Activated CD4-positive, alpha-beta T cell treated with anti-CD3 and anti-CD28 coated beads for 24 hours (primary cell): ENCODE measurements around the gene DCK.

Source experiments
- DNase-seq, 2 donors: peaks; one replicate each; pipeline ENCODE4 v3.0.0-alpha.2; 2020; ENCODE audit warnings: low read depth in 2 of 2

The DCK gene

DNA sequence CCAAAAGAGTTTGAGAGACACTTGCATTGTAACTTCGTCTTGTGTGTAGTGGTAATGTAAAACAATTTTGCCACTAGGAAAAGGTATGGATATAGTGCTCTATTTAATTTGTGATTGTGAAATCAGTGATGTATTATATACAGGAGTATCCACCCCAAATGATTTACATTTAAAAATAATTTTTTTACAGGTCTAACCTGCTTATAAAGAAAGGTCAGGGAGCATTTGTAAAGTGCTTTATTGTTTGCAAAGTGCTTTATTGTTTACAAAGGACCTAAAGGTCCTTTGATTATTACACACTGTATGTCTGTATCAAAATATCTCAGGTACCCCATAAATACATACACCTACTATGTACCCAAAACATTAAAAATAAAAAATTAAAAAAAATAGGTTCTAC, 70.3 kb downstream of the DCK start:
- DNase-seq = no peak

DNA sequence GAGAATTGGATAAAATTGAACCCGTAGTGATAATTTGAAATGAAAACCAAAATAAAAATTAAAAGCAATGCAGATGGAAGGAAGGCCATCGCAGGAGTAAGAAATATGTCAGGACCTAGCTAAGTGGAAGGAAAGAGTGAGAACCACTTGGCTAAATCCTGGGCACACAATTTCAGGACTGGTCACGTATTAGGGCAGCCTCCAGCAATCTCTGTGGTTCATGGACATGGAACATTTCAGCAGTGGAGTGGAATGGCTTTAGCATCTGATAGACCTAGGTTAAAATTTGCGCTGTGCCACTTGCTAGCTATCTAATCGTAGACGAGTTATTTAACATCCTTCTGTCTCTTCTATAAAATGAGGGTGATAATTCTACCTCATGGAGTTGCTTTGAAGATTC, 71.1 kb downstream of the DCK start:
- no peak for DNase-seq

DNA sequence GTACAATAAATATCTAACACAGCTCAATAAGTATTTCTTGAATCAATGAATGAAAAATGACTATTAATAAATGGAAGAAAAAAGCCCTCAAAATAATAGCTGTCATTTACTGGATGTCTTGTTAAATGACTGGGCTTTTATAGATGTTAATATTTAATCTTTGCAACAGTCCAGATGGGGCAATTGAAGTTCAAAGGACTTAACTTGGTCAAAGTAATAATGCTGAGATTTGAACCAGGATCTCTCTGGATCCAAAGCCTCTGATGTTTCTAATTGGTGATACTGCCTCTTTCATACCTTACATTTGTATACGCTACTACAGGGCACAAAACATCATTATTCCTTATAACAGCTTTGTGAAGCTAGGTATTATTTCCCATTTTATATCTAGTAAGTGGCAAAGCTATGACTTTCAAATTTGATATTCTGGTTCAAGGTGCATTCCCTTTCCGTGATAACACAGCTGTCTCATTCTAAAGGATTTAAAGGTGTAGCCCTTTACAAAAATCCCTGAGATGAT, 72.6 kb downstream of the DCK start:
- no peak for DNase-seq

DNA sequence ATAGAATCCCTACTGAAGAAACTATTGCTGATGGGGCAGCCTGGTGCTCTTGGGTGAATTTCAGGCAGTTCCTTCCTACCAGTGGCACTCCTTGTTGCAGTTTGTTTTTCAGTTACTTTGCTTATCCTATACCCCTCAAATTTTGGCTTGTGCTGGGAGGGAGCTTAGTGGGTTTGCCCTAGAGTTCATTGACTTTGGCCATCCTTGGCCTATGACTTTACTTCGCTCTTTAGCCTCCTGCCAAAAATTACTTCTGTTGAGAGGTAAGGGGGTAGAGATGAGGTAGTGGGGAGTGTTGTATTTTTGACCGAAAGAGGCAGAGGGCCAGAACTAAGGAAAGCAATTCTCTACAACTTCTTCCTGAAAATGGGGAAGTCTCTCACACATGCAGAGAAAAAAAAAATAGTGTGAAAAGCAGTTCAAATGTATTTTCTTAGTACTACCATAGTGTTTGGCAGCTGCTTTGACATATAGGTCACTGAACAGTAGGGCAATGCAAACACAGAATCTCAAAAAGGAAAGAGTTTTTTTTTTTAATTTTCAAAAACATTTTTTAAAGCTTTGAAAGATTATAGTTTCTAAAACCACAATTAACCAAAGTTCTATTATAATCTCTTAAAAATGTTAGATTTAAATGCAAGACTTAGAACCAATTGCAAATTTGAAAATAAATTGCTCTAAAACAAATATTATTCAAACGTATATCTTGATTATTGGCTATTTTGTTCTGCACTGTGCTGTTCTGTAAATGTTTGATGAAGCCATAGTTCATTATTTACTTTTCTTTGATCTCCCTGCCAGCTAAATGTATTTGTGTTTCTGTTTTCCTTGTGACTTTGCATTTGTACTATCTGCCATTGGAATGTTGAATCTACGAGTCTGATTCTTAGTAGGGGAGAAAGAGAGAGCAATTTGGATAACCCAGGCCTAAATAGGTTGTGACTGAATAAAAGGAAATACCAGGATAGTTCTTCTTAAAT, 73.6 kb downstream of the DCK start:
- no peak for DNase-seq

DNA sequence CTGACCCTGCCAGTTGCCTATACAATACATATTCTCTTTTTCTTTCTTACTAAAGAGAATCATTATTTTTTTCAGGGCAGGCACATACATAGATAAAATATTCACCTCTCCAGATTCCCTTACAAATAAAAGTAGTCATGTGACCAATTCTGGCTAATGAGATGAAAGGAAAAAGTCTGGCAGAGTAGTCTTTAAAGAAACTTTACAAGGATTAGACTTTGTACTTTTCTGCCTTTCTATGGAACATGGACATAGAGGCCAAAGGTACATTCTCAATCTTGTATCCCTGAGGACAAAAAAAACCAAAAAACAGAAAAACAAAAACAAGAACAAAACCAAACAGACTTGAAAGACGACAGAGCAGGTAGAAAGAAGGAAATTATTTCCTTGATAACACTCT, 75.6 kb downstream of the DCK start:
- no peak for DNase-seq

DNA sequence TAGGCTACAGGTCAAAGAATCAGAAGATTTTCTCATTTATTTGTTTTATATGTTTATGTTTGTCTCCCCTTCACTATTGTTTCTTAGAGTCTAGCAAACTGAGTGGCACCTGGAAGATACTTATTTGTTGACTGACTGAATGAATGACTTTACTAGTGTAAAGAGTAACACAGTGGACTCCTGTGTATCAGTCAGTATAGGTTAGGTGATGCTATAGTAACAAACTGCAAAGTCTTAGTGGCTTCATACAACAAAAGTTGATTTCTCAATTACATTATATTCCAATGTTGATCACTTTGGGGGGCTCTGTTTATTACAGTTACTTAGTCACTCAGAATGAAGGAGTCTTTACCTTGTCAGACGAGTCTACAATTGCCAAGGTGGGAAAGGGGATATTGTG, 76.6 kb downstream of the DCK start:
- no peak for DNase-seq

DNA sequence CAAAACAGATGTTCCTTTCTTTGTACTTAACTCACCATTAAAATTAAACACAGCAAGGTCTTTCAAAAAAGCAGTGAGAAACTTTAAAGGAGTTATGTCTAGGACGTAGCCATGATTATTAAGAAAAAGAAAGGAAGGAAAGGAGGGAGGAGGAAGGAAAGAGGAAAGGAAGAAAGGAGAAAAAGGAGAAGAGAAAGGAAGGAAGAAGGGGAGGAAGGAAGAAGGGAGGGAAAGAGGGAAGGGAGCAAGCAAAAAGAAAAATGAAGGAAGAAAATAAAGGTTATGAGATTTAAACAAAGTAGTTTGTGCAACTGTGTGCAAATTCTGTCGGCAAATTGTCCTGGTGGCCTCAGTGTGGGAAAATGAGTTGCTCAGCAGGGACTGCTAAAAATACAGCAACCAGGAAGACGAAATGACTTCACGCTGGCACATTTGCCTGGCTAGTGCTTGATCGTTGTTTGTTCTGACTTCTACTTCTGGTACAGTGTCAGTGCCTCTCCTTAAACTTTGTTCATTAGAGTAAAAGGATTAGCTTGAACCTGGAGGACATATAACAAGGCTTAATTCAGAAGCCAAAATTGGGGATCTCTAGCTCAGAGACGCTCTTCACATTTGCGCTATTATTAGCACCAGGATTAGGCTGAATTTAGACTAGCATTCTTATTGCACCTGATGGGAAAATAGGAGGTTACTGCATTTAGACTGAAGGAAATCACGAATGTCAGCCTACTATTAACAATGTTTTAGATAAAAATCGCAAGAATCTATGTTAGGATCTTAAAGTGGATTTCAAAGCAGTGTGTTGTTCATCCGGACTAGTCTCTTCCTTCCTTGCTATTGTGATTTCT, 81.2 kb downstream of the DCK start:
- no peak for DNase-seq
